Nucleus accumbens (tissue), 56 donors: ENCODE results near the gene ADAMTS2.
"Not testable (repeated sequence)": the region's sequence is repeated elsewhere in the genome, so short reads cannot be mapped to it uniquely, and the experiment has no call there.

Experiments
- DNase-seq, 56 donors: peaks; one replicate each; lab custom pipeline; 2025; lab: John Stamatoyannopoulos, UW

ADAMTS2 gene

DNA sequence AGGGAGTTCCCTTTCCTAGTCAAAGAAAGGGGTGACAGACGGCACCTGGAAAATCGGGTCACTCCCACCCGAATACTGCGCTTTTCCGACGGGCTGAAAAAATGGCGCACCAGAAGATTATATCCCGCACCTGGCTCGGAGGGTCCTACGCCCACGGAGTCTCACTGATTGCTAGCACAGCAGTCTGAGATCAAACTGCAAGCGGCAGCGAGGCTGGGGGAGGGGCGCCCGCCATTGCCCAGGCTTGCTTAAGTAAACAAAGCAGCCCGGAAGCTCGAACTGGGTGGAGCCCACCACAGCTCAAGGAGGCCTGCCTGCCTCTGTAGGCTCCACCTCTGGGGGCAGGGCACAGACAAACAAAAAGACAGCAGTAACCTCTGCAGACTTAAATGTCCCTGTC, 244.0 kb downstream of the ADAMTS2 start:
- not testable (repeated sequence) for DNase-seq

DNA sequence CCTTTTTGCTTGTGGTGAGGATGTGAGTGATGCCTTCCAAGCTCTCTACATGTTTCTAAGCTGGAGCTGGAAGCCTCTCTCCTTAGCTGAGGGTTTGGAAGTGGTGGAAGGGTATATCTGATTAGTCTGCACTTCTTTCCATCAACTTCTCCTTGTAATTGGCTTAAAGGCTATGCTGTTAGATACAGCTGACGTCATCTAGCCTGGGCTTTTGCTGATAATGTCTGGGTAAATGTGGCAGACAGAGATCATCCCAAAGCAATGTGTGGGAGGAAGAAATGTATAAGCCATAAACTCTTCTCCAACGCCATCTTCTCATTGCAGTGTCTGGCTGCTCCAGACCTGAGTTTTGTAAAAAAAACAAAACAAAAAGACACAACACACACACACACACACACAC, 255.8 kb downstream of the ADAMTS2 start:
- no peak for DNase-seq

DNA sequence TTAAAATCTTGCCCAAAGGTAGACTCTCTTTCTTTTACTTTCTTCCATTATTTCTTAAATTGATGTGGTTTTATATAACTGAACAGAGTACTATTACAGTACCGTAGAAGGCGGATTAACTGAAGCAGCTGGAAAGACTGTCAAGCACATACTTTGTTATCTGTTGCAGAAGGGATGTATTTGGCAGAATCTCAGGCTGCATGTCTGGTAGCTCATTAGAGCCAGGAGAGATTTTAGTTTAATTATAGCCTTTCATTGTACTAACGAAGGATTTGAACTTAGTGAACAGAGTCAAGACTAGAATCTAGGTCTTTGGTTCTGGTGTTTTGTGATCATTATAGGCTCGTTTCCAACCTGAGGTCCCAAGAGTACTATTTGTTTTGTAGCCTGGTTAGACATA, 264.5 kb downstream of the ADAMTS2 start:
- DNase-seq: no peak

DNA sequence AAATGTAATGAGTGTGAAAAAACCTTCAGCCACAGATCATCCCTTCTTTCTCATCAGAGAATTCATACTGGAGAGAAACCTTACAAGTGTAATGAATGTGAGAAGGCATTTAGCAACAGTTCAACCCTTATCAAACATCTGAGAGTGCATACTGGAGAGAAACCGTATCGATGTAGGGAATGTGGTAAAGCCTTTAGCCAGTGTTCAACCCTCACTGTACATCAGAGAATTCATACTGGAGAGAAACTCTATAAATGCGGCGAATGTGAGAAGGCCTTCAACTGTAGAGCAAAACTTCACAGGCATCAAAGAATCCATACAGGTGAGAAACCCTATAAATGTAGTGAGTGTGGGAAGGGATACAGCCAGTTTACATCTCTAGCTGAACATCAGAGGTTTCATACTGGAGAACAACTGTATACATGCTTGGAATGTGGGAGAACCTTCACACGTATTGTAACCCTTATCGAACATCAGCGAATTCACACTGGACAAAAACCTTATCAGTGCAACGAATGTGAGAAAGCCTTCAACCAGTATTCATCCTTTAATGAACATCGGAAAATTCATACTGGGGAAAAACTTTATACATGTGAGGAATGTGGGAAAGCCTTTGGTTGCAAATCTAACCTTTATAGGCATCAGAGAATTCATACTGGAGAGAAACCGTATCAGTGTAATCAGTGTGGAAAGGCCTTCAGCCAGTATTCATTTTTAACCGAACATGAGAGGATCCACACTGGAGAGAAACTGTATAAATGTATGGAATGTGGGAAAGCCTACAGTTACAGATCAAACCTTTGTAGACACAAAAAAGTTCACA, 265.9 kb downstream of the ADAMTS2 start:
- no peak for DNase-seq

DNA sequence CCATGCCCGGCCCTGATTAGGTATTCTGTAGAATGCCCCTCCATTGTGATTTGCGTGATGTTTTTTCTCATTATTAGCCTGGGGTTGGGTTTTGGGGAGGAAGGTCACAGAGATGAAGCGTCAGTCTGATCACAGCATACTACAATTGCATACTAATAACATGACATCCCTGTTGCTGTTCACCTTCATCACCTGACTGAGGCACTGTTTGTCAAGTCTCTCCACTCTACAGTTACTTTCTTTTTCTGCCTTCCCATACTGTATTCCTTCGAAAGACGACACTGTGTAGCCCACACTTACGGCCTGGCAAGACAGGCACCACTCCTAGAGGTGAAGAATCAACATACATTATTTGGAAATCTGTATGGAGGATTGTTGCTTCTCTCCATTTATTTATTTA, 279.6 kb downstream of the ADAMTS2 start:
- DNase-seq: no peak

DNA sequence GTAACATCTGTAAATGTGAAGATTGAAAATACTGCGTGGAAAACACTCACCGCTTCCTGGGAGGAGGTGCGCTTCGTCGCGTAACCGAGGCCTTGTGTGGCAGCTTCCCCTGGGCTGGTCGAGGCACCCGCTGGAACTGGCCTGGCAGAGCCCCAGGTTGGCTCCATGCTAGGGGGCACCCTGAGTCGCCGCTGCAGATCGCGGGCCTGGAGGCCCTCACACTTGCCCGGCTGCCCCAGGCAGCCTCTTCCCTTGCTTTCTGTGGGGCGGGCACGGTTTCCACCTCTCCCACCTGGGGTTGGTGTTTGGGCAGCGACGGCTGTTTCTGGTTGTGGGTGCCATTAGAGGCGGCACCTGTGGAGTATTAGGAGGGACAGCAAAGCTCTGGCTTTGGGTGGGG, 284.2 kb downstream of the ADAMTS2 start:
- DNase-seq: no peak
